ENCODE data around the gene BPIFB6.

The BPIFB6 gene

DNA sequence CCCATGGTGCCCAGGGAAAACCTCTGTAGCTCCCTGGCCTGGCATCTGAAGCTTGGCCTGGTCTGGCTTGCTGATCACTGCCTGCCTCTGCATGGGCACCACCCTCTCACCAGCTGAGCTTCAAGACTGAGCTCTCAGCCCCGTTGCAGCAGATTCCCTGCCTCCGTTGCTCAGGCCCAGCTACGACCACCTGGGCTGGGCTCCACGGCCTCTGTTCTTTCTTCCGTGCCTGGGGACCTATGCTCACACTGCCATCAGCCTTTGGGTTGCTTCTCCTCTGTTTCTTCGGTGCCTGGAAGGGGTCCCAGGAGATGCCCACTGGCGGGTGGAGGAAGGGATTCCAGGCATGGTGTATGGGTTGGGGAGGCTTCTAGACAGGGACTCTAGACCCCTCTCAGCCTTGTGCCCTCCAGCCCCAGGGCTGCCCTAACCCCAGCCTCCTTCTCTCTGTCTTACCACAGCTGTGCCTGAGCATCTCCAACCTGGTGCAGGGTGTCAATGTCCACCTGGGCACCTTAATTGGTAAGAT lies 14.8 kb upstream of the BPIFB6 start:
- no peak for DNase-seq

DNA sequence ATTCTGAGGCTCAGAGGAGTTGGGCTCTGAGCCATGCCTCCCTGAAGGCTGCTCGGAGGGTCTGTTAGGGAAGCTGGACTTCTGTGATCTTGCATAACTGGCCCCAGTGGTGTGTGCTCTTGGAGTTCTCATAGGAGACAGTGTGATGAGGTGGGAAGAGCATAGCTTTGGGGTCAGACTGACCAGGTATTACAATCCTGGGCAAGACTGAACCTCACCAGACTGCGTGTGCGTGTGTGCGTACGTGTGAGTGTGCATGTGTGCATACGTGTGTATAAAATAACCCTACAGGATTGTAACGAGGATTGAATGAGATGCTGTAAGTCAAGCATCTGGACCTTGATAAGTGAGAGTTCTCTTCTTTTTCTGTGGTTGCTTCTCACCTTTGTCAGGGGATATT lies 13.9 kb upstream of the BPIFB6 start:
- no peak for DNase-seq

DNA sequence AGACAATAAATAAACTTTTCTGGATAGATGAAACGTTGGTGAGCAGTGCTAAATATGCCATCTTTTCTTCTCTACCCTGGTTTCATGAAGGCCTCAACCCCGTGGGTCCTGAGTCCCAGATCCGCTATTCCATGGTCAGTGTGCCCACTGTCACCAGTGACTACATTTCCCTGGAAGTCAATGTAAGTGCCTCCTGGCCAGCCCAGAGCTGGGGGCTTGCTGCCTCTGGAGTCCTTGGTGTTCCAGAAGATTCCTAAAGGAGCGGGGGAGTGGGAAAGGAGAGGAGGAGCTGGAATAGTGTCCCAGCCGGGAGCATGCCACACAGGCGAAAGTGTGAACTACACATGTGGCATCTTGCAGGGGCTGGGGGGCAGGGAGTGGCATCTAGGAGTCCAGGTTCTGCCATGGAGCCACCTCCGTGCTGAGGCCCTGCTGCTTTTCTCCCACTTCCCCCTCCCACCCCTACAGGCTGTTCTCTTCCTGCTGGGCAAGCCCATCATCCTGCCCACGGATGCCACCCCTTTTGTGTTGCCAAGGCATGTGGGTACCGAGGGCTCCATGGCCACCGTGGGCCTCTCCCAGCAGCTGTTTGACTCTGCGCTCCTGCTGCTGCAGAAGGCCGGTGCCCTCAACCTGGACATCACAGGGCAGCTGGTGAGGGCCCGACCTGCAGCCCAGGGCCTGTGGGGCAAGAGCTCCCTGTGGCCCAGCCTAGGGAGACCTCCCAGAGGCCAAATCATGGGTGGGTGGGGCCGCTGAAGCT lies 13.1 kb upstream of the BPIFB6 start:
- no peak for DNase-seq

DNA sequence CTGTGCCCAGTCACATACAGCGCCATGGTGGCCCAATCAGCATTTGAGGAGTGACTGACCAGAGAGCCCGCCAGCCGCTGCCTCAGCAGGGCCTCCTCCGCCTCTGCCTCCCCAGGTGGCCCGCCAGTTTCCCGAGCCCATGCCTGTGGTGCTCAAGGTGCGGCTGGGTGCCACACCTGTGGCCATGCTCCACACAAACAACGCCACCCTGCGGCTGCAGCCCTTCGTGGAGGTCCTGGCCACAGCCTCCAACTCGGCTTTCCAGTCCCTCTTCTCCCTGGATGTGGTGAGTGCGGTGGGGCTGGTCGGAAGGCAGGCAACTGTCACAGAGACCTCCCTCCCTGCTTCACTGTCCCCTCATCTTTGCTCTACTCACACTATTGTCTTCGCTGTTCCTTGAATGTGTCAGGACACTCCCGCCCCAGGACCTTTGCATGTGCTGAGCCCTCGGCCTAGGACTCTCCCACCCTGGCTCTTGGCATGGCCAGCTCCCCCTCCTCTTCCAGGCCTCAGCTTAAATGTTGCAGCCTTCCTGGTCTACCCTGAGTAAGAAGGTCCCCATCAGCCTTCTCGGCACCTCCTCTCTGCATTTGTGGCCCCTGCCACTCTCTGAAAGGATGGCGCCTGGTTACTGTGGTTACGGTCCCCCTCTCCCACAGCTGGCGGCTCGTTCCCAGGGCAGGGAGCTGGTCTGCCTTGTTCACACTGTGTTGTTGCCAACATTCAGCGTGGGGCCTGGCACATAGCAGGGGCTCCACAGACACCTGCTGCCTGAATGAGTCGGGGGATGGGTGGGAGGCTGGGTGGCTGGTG lies 11.8 kb upstream of the BPIFB6 start:
- no peak for DNase-seq

DNA sequence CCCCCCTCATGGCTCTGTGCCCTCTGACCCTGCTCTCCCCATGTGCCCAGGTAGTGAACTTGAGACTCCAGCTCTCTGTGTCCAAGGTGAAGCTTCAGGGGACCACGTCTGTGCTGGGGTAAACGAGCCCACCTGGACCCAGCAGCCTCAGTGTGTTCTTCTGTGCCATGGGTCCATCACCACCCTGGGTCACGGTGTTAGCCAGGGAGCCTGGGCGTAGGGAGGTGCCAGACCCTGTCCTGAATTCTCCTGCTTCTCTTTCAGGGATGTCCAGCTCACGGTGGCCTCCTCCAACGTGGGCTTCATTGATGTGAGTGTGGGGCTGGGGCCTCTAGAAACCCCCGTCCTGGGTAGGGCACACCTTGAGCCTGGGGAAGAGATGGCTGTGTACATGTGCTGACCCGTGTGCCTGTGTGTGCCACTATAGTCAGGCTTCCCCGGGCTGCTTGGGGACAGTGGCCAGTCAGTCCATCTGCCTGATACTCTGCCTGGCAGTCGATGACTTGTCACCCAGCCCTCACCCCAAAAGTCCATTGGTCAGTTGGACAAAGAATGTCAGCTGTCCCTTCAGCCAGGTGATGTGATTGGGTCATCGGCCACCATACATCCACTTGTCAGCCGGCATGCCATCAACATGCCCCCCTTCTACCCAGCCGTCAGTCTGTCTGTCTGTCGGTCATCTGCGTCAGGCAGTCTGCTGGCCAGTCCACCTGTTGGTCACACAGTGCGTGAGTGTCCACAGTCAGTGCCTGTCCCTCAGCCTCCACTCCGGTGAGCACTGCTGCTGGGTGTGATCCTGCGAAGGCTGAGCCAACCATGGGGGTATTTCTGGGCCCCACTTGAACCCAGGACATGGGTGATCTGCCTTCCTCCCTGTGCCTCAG lies 10.9 kb upstream of the BPIFB6 start:
- no peak for DNase-seq

DNA sequence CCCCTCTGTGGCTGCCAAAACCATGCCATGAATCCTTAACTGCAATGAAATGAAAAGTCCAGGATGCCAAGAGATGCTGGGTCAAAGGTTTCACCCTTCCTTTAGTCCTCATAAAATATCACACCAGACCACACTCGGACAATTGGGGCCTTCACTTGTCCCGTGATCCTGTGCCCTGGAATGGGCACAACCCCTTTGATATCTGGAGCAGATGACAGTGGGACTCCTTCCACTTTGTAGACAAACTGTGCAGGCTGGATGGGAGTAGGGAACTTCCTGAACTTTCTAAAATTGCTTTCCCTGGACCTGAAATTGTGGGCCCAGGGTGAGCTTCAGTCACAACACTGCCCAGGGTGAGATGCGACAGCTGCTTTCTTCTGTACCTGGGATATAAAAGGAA lies 9.6 kb upstream of the BPIFB6 start:
- no peak for DNase-seq

DNA sequence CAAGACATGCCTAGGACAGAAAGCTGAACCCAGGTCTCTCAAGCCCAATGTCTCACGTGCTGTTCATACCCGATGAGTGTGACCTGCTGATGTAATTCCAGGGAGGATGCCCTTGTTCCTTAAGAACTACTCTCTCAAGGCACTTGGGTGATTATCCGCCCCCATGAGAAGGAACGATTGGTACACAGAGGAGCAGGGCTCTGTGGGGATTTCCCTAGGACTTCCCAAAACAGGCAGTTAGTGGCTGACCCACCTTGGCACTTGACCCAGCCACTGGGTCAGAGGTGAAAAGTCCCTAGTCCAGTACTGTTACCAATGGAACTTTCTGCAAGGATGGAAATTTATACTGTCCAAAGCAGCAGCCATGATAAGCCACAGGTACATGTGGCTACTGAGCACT lies 9.2 kb upstream of the BPIFB6 start:
- no peak for DNase-seq

DNA sequence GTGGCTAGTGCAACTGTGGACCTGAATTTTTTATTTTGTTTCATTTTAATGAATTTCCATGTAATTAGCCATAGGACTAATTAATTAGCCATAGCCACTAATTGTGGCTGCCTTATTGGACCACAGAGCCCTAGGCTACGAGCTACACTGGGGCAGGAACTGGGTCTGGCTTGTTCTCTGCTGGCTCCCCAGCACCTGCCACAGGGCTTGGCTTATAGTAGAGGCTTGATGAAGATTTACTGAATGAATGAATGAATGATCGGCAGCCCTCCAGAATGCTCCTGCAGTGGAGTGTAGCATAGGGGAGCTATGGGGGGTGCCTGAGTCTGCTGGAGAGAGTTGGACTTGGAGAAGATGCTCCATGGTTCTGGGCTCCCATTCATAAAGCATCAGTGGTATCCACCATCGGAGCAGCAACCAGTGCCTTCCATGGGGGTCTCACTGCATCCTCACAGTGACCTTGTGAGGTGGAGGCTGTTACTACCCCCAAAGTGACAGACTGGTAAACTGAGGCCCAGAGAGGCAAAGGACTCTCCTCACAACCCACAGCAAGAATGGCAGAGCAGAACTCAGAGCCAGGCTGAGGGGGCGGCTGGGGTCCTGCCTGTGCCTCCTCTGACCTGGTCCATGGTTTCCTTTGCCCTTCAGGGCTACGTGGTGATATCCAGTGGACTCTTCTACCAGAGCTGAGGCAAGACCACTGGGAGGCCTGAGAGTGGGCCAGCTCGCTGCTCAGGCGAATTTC lies 8.6 kb upstream of the BPIFB6 start:
- DNase-seq = no peak

DNA sequence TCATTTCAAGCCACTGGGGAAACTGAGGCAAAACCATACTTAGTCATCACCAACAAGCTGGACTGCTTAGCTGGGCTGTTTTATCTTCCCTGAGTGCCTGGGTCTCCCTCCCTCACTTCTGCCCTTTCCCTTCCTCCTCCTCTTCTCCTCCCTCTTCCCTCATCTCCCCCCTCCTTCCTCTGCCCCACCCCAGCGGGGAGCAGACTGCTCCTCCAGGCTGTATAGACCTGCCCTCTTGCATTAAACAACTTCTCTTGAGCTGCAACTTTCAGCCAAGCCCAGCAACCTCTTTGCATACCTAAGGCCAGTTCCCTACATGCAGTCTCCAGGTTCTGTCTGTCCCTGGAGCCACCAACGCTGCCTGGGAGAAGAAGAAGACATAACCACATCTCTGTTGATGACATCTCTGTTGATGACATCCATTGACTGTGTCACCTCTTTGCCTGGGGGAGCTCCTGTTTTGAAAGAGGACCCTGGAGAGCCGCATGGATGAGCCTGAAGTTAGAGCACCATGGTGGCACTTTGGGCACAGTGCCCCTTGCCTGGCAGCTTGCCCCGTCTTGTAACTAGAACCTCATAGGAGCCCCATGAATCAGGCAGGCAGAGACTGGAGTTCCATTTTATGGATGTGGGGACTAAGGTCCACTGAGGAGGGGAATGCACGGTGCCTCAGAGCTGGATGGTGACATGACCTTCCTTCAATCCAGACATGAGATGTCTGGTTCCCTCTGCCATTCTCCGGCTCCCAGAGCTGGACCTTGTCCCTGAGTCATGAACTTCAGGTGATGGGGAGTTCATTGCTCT lies 7.8 kb upstream of the BPIFB6 start:
- no peak for DNase-seq

DNA sequence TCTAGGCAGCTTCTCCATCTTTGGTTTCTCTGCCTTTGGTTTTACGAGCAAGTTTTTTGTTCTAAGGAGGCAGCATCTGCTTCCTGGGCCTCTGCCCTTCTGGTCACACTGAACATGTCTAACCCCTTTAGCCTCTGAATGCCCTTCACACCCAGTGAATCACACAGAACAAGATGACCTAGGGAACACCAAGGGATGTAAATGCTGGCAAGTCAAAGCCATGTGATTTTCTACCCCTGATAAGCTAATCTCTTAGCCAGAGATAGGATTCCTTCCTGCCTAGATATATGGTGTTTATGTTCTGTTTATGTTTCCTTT lies 7.2 kb upstream of the BPIFB6 start:
- no peak for DNase-seq

DNA sequence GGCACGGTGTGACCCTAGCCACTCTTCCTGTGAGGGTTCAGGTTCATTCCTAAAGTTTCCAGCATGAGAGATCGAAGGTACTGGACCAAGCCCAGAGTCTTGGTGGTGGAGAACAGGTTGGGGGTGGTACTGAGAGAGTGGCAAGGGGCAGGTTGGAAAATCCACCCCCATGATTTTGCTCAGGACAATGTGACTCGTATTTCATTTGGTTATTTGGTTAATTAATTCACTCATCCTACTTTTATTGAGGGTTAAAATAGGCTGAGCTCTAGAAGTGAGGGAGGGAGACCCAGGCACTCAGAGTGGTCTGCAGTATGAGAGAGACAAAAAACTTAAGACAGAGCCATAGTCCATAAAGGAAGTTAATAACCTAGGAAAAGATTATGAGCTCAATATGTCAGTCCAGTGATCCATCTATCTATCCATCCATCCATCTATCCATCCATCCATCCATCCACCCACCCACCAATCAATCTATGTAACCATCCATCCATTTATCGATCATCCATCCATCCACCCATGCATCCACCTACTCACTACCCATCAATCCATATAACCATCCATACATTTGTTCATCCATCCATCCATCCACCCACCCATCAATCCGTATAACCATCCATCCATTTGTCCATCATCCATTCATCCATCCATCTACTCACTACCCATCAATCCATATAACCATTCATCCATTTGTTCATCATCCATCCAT lies 6.7 kb upstream of the BPIFB6 start:
- no peak for DNase-seq

DNA sequence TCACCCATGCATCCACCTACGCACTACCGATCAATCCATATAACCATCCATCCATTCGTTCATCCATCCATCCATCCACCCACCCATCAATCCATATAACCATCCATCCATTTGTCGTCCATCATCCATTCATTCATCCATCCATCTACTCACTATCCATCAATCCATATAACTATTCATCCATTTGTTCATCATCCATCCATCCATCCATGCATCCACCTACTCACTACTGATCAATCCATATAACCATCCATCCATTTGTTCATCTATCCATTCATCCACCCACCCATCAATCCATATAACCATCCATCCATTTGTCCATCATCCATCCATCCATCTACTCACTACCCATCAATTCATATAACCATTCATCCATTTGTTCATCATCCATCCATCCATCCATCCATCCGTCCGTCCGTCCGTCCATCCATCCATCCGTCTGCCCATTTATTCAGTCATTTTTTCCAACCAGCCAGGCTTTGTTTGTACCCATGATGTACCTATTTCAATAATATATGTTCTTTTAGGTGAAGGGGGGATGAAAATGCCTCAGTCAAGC lies 6.1 kb upstream of the BPIFB6 start:
- no peak for DNase-seq

DNA sequence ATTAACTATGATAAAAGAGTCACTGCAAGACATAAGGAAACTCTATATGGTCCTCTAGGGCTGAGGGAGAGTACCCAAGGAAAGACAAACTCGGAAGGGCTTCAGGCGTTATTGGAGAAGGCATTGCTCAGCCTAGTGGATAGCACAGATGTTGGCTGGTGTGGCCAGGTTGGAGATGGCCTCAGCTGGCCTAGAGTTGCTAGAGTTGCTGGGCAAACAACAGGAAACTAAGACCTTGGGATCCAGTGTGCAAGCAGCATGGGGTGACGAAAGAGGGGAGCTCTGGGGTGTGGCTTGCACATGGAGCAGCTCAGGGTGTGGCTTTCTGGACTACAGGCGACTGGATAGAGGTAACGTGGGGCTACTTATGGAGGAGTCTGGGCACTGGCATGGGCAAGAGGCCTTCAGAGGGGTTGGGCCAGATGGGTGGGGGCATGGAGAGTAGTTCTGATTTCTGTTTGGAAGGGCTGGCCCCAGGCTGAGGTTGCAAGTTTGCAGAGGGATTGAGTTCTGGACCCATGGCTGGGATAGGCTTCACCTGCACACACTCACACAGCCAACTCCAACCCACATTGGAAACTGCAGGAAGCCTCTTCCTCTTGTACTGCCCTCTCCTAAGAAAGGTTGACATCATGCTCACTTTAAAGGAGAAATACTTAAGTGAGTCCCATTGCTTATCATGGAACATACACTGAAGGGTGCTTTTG lies 5.2 kb upstream of the BPIFB6 start:
- DNase-seq = no peak

DNA sequence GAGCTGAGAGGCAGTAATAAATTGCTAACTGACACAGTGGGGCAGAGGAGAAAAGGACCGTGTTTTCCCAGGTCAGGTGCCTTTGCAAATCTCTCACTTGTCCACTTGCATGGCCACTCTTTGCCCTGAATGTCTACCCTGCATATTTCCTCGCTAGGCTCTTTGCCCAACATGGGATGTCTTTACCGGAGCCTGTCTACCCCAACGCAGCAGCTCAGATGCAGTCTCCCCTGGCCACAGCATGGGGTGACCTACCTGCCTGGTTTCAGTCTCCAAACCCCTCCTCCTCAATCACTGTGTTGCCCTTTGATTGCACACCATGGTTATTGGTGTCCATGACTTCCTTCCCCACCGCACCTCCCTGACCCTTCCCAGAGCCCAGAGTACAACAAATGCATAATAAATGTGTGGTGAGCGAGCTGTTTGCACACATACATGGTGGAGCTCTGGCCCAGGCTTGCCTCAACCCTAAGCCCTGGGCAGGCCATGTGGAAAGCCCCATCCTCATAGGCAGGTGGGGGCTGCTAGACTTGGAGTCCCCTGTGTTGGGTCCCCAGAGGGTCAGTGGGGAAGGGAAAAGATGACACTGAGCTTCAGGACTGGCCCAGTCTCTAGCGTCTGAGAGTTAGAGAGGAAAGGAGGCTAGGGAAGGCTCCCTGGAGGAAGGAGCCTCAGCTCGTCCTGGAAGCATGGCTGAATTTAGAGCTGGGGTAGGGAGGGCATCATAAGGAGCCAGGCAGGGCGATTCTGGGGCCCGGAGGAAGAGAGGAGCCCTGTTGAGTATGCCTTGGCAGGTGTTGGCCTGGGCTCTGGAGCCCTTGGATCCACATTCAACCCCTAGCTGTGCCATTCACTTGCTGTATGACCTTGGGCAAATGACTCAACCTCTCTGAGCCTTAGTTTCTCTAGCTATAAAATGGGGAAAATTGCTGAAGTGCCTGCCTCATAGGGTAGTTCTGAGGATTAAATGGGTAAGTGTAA lies 4.4 kb upstream of the BPIFB6 start:
- no peak for DNase-seq

DNA sequence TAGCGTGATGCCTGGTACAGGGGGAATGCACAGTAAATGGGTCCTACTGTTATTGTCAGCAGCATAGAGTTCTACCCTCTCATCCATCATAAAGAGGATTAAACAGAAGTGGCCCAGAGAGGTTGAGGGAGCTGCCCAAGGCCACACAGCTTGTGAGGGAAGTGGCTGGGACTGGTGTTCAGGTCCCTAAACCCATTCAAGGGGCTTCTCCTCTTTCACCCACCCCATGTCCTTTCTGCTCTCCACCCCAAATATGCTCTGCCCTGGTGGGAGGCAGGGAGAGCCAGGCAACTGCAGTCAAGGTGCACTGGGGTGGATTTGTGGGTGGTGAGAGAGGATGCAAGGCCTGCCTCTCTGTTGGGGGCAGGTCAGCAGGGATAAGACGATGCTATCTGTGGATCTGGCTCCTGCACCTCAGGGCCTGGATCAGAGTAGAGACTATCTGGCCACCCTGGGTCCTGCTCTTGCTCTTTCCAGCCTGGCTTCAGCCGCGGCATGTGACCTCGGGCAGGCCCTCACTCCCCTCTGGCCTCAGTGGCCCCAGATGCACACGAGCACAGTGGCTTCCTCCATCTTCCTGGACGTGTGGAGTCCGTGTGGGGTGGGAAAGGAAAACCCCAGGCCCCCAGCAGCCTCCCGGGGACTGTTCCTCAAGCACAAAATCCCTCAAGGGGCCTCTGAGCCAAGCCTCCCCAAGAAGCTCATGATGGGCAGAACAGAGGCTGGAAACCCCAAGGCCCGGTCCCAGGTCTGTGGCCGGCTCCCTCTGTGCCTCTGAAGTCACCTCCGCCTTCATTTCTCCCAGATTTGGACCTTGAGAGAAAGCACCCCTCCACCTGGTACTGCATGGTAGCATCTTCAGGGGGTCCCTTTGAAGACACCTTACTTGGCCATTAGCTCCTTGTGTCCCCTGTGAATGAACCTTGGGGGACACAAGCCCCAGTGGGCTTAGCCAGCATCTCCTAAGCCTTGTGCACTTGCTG lies 3.4 kb upstream of the BPIFB6 start:
- no peak for DNase-seq

DNA sequence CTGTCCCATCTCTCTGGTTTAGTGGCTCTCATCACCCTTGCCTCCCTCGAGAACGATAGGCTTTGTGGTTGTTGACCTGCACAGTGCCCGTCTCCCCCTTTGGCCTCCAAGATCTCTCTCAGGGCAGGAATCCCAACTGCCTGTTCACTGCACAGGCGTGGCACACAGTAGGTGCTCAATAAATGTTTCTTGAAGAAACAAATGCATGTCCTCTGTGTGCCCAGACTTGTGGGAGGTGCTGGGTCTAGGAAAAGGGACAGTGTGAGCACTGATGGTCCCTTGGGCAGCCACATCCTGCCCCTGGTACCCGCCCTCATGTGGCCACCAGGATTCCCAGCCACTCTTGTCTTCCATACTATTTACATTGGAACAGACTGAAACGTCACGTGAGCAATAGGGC lies 2.6 kb upstream of the BPIFB6 start:
- DNase-seq = no peak

DNA sequence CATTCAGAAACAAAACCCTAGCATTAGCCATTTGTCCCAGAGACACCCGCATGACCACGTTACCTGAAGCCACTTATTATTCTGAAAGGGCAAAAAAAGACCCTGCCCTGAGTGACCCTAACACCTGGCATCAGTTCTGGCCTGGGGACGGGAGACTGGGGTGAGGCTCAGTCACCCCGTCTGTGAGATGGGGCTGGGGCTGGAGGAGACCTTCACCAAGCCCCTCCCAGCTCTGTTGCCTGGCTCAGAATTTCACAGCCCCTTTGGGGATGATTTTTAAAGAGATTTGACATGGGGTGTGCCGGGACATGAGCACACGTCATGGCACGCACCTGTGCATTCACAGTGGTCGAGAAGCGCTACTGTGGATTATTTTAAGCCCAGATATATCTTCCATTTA lies 1.4 kb upstream of the BPIFB6 start:
- no peak for DNase-seq

DNA sequence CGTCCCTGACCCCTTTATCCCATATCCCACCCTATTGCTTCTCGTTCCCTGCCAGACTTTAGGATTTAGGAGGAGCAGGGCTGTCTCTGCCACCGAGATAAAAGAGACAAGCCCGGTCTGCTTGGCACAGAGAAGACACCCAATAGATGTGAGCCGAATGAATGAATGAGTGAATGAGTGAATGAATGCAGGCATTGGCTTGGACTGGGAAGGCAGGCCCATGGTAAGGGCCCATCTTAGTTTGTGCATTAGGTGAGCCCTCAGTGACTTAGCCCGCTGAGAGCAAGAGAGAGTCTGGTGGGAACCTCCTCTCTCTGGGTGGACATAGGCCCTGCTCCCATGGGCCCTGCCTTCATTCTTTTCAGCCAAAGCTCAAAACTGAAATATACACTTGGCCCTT lies 879 bp upstream of the BPIFB6 start:
- no peak for DNase-seq
